B cell (primary cell): Measurements from ENCODE around the gene TTC21A. TPM values are rescaled to one million over a fixed set of nuclear protein-coding genes. Genes with fewer than 3 reads are reported as not detected.

Source experiments
- ATAC-seq: fragments of 200-7000 bp; cut with Tn5 transposase; one replicate; pipeline ENCODE4 v1.10.0; 2021; ENCODE audit warnings: low read depth, mild to moderate bottlenecking, moderate number of reproducible peaks, moderate library complexity
- CTCF ChIA-PET: fragments of 350-600 bp; sonication (Branson Sonifier 250); formaldehyde crosslinking; loops from one replicate; lab custom pipeline; 2021; ENCODE audit warnings: antibody characterized with exemption, inconsistent platforms; lab: Charles Lee
- POLR2A ChIA-PET: fragments of 350-600 bp; sonication (Branson Sonifier 250); formaldehyde crosslinking; loops from one replicate; lab custom pipeline; 2021; ENCODE audit warnings: antibody characterized with exemption; lab: Charles Lee
- DNase-seq: peaks from one replicate; pipeline ENCODE4 v3.0.0; 2013
- H2AFZ ChIP-seq: 2 replicates; pipeline ENCODE4 v1.6.1; 2012; ENCODE audit warnings: mild to moderate bottlenecking, low read depth, low read length; ENCODE audit not compliant: insufficient read depth, poor library complexity, severe bottlenecking
- H3K27ac ChIP-seq, 2 donors: 1 replicate in 1 of 2; 2 replicates in 1 of 2; pipeline ENCODE4 v1.5.1; 2012 to 2013; ENCODE audit warnings: low read length in 2 of 2, mild to moderate bottlenecking in 2 of 2, moderate library complexity in 1 of 2
- H3K27me3 ChIP-seq, 4 experiments: fragments of 200-600 bp in 1 of 4; sonication (generic) in 1 of 4; replicated peaks in 1 of 4; 1 replicate in 2 of 4; 2 replicates in 2 of 4; pipeline versions ENCODE4 v1.6.1 to v1.7.0; 2013 to 2016; ENCODE audit warnings: low read length in 3 of 4, mild to moderate bottlenecking in 2 of 4, mixed read lengths in 1 of 4, moderate library complexity in 1 of 4; ENCODE audit not compliant: insufficient read depth in 4 of 4, control insufficient read depth in 3 of 4; ENCODE audit errors: control extremely low read depth in 1 of 4
- H3K36me3 ChIP-seq, 2 experiments: replicated peaks in 1 of 2; 1 replicate in 1 of 2; 2 replicates in 1 of 2; pipeline versions ENCODE4 v1.6.1 to v1.7.1; 2013; ENCODE audit warnings: low read length in 1 of 2; ENCODE audit not compliant: insufficient read depth in 2 of 2, control insufficient read depth in 1 of 2; ENCODE audit errors: control extremely low read depth in 1 of 2, extremely low read depth in 1 of 2
- H3K4me1 ChIP-seq, 2 donors: fragments of 200-600 bp in 1 of 2; sonication (generic) in 1 of 2; 1 replicate in 1 of 2; 2 replicates in 1 of 2; pipeline versions ENCODE4 v1.5.1 to v1.6.1; 2013 to 2017; ENCODE audit warnings: low read length in 2 of 2; ENCODE audit not compliant: control insufficient read depth in 2 of 2, insufficient read depth in 2 of 2
- H3K4me2 ChIP-seq: replicated peaks from 2 replicates; pipeline ENCODE3; 2012; ENCODE audit warnings: mild to moderate bottlenecking, low read depth, low read length; ENCODE audit not compliant: poor library complexity, severe bottlenecking
- H3K4me3 ChIP-seq, 5 experiments: fragments of 200-600 bp in 1 of 5; sonication (generic) in 1 of 5; 1 replicate in 3 of 5; 2 replicates in 2 of 5; pipeline versions ENCODE4 v1.5.1 to v1.7.0; 2011 to 2016; ENCODE audit warnings: low read length in 4 of 5, mild to moderate bottlenecking in 4 of 5, low read depth in 2 of 5, control low read depth in 1 of 5, moderate library complexity in 1 of 5; ENCODE audit not compliant: insufficient read depth in 1 of 5; ENCODE audit errors: control extremely low read depth in 1 of 5, extremely low read depth in 1 of 5
- H3K79me2 ChIP-seq: fragments of 200-600 bp; sonication (generic); one replicate; pipeline ENCODE4 v1.6.0; 2016; ENCODE audit warnings: low read length; ENCODE audit not compliant: control insufficient read depth, insufficient read depth
- H3K9ac ChIP-seq: fragments of 200-600 bp; sonication (generic); 2 replicates; pipeline ENCODE4 v1.6.1; 2017; ENCODE audit warnings: mild to moderate bottlenecking, low read length, moderate library complexity
- H3K9me3 ChIP-seq, 3 donors: one replicate each; pipeline versions ENCODE4 v1.6.1 to v1.7.1; 2013; ENCODE audit warnings: low read length in 2 of 3; ENCODE audit not compliant: control insufficient read depth in 2 of 3, insufficient read depth in 1 of 3; ENCODE audit errors: control extremely low read depth in 1 of 3
- H4K20me1 ChIP-seq: 2 replicates; pipeline ENCODE4 v1.6.0; 2012; ENCODE audit warnings: mild to moderate bottlenecking, low read length; ENCODE audit not compliant: insufficient read depth, control insufficient read depth, poor library complexity, severe bottlenecking
- H3K27ac Mint-ChIP-seq: one replicate; pipeline ENCODE4 v1.8.0; 2021; ENCODE audit warnings: mixed read lengths
- H3K27me3 Mint-ChIP-seq: one replicate; pipeline ENCODE4 v1.8.0; 2021; ENCODE audit warnings: mixed read lengths
- H3K4me1 Mint-ChIP-seq: one replicate; pipeline ENCODE4 v1.8.0; 2021; ENCODE audit warnings: mixed read lengths
- H3K4me3 Mint-ChIP-seq: one replicate; pipeline ENCODE4 v1.8.0; 2021; ENCODE audit warnings: mixed read lengths
- H3K9me3 Mint-ChIP-seq: one replicate; pipeline ENCODE4 v1.8.0; 2022; ENCODE audit warnings: mixed read lengths; ENCODE audit not compliant: insufficient read depth
- CTCF ChIP-seq: fragments of 200-600 bp; IDR thresholded peaks from one replicate; pipeline ENCODE4 v1.8.0; 2022; ENCODE audit warnings: antibody characterized with exemption, mild to moderate bottlenecking
- EZH2 ChIP-seq: IDR thresholded peaks from 2 replicates; pipeline ENCODE4 v1.6.1; 2012; ENCODE audit warnings: borderline replicate concordance, low read depth, mild to moderate bottlenecking, moderate library complexity, low read length; ENCODE audit not compliant: insufficient read depth, poor library complexity, severe bottlenecking
- WGBS: methylation state at CpG from one replicate; pipeline ENCODE4 v1.1.5; 2013; ENCODE audit warnings: missing lambda C conversion rate; ENCODE audit not compliant: insufficient coverage; 5-methylcytosine and 5-hydroxymethylcytosine counted together
- intact Hi-C: fragments of 100-400 bp; cut with micrococcal nuclease; formaldehyde crosslinking; loops from one replicate; pipeline ENCODE4 v1.10.0; 2022
- polyA plus RNA-seq: library from polyadenylated mRNA; depleted of rRNA; stranded (reverse); fragments of >200 nt; gene quantifications from 2 replicates; pipeline ENCODE4 v1.2.3, GENCODE V29; 2012
- total RNA-seq, 2 donors: library from RNA; stranded (reverse); fragments of 120-200 nt in 1 of 2; gene quantifications; 1 replicate in 1 of 2; 2 replicates in 1 of 2; pipeline versions ENCODE4 v1.2.3 to v1.2.4, GENCODE V29; 2013 to 2022

Gene TTC21A
- total and polyA plus RNA-seq, 2 donors (not counting 1 experiment from before 2014, with no cell fraction given): 49.2 to 106 TPM

GRCh38 chr3:39109086-39109485 lies 1.6 kb downstream of the TTC21A start:
- H3K4me1 Mint-ChIP-seq: peaks cover 52% of the 10 kb centered on the region
- H3K27me3 Mint-ChIP-seq: no peaks in the 10 kb centered on the region
- 97% methylated on average over 5 of the region's 5 CpGs for WGBS
- DNase-seq (no peak), ATAC-seq (no peak)
- peak overlapping the region; percentile 93 for H3K4me3 Mint-ChIP-seq
- H3K27ac ChIP-seq: peak overlapping the region in 1 of 2 donors; percentile 61
- no peaks in the 10 kb centered on the region for H3K9me3 Mint-ChIP-seq
- no peak overlapping the region for H2AFZ ChIP-seq
- H3K4me2 ChIP-seq: peak overlapping the region; percentile 92
- peak overlapping the region; percentile 90 for H3K27ac Mint-ChIP-seq
- intact Hi-C loops: loop anchor here (2.0 to 10.0 kb wide), 3 partner anchors 180 to 974 kb away; partner anchors contain the start of genes ACAA1, MYD88 and SLC25A38
- ChIA-PET CTCF (interaction anchor here (0.5 to 5.0 kb wide), 12 partner anchors 8 to 183 kb away, joined by 3 to 26 read pairs (median 6); no protein-coding TSS in a partner anchor), POLR2A (interaction anchor here (0.7 to 1.8 kb wide), 2 partner anchors 39 to 80 kb away, joined by 3 to 10 read pairs; no protein-coding TSS in a partner anchor)
- H3K9me3 ChIP-seq: no peaks in the 10 kb centered on the region
- no peak overlapping the region for H3K4me3 ChIP-seq
- peaks cover 41 to 50% of the 10 kb centered on the region in 2 donors for H3K4me1 ChIP-seq
- TF ChIP-seq EZH2 (no peak), CTCF (no peak)
- peaks cover 34% of the 10 kb centered on the region for H3K79me2 ChIP-seq
- peaks cover 13% of the 10 kb centered on the region for H4K20me1 ChIP-seq
- no peak overlapping the region for H3K9ac ChIP-seq
- H3K36me3 ChIP-seq: peaks cover 0 to 35% of the 10 kb centered on the region in 2 experiments
- H3K27me3 ChIP-seq: no peaks in the 10 kb centered on the region

- H2AFZ ChIP-seq: no peak overlapping the region
- H3K4me1 Mint-ChIP-seq: peaks cover 42% of the 10 kb centered on the region
- H3K27me3 Mint-ChIP-seq: no peaks in the 10 kb centered on the region
- peak overlapping the region; percentile 90 for H3K27ac Mint-ChIP-seq
- ChIA-PET POLR2A (no interaction called here), CTCF (interaction anchor here (1.3 to 3.1 kb wide), 4 partner anchors 17 to 68 kb away, joined by 3 to 26 read pairs (median 10); no protein-coding TSS in a partner anchor)
- peaks cover 8% of the 10 kb centered on the region for H4K20me1 ChIP-seq
- no peaks in the 10 kb centered on the region for H3K9me3 ChIP-seq
- H3K27me3 ChIP-seq: no peaks in the 10 kb centered on the region
- 56% methylated on average over 2 of the region's 2 CpGs for WGBS
- DNase-seq (no peak), ATAC-seq (no peak)
- peaks cover 0 to 38% of the 10 kb centered on the region in 2 experiments for H3K36me3 ChIP-seq
- H3K9ac ChIP-seq: no peak overlapping the region
- TF ChIP-seq CTCF (no peak), EZH2 (no peak)
- no peaks in the 10 kb centered on the region for H3K9me3 Mint-ChIP-seq
- intact Hi-C loops: no loop called here
- no peak overlapping the region for H3K4me3 Mint-ChIP-seq
- peaks cover 39 to 43% of the 10 kb centered on the region in 2 donors for H3K4me1 ChIP-seq
- no peak overlapping the region for H3K4me2 ChIP-seq
- H3K4me3 ChIP-seq: no peak overlapping the region
- peaks cover 26% of the 10 kb centered on the region for H3K79me2 ChIP-seq
- H3K27ac ChIP-seq: no peak overlapping the region
These were observed 2.7 kb downstream of the TTC21A start for GRCh38 chr3:39110041-39110639.
